Choroid plexus epithelial cell (primary cell): ENCODE data around the gene CHST11.

Experiments used
- DNase-seq: peaks from one replicate; pipeline ENCODE4 v3.0.0-alpha.2; 2010; ENCODE audit warnings: low read depth
- H3K4me3 ChIP-seq: 2 replicates; pipeline ENCODE4 v1.5.1; 2011; ENCODE audit warnings: low read depth, mild to moderate bottlenecking, control low read depth, low read length, moderate library complexity
- TF ChIP-seq, protein P1 (sequence below): conservative IDR thresholded peaks from 2 replicates; pipeline ENCODE4 v1.5.1; 2011; ENCODE audit warnings: low read depth, mild to moderate bottlenecking, control low read depth, inconsistent platforms, low read length, moderate library complexity

Gene CHST11

DNA sequence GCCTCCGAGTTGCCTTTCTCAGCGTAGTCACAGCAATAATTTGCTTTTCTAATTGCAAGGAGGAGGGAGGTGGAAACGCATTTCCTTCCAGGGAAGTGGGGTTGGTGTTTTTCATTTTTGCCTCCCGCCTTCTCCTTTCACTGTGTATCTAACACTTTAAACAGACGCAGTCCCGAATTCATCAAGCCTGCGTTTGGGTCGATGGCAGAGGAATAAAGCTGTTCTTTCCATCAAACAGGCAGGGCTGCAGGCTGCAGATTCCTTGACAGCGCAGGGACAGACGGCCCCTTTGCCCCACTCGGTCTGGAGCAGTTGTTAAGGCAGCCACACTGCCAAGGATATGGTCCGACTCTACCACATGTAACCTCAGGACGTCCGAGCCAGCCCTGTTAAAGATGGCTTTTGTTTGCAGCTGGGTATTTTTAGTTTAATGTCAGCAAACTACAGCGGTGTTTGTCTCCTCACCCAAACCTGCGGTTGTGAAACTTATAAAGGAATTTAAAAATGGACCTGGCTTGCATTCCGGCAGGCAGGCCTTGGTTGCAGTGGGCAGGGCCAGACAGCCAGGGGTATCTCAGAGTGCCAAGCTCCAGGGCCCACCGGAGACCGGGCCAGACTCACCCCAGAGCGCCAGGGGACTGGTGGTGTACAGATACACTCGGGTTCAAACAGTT is 2.1 kb downstream of the CHST11 start:
- peak overlapping the region; percentile 88 for H3K4me3 ChIP-seq
- TF ChIP-seq, protein P1, sequence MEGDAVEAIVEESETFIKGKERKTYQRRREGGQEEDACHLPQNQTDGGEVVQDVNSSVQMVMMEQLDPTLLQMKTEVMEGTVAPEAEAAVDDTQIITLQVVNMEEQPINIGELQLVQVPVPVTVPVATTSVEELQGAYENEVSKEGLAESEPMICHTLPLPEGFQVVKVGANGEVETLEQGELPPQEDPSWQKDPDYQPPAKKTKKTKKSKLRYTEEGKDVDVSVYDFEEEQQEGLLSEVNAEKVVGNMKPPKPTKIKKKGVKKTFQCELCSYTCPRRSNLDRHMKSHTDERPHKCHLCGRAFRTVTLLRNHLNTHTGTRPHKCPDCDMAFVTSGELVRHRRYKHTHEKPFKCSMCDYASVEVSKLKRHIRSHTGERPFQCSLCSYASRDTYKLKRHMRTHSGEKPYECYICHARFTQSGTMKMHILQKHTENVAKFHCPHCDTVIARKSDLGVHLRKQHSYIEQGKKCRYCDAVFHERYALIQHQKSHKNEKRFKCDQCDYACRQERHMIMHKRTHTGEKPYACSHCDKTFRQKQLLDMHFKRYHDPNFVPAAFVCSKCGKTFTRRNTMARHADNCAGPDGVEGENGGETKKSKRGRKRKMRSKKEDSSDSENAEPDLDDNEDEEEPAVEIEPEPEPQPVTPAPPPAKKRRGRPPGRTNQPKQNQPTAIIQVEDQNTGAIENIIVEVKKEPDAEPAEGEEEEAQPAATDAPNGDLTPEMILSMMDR, result no peak
- DNase-seq, result peak; percentile 31

DNA sequence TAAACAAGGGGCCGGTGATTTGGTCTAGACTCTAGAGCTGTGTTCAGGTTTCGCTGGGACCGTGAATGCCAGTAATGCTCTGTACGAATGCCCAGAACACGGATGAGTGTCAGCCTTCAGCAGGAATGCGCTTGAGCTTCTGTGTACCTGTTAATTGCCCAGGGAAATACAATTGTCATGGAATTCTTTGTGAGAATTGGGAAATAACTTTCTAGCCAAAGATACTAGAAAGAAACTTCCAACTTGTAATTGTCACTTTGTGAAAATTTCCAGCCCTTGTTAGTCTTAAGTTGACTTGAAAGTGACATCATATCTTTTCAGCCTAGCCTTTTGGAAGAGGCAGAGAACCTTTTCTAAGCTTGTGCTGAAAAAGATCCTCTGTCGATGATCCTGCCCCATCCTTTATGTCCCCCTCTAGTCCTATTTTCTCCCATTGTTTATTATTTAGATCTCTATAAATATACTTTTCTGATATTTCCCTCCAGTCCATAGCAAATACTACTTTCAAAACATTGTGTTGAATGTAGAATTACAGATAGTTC is 2.7 kb downstream of the CHST11 start:
- H3K4me3 ChIP-seq, result peak overlapping the region; percentile 88
- TF ChIP-seq, protein P1, result no peak
- DNase-seq, result no peak

DNA sequence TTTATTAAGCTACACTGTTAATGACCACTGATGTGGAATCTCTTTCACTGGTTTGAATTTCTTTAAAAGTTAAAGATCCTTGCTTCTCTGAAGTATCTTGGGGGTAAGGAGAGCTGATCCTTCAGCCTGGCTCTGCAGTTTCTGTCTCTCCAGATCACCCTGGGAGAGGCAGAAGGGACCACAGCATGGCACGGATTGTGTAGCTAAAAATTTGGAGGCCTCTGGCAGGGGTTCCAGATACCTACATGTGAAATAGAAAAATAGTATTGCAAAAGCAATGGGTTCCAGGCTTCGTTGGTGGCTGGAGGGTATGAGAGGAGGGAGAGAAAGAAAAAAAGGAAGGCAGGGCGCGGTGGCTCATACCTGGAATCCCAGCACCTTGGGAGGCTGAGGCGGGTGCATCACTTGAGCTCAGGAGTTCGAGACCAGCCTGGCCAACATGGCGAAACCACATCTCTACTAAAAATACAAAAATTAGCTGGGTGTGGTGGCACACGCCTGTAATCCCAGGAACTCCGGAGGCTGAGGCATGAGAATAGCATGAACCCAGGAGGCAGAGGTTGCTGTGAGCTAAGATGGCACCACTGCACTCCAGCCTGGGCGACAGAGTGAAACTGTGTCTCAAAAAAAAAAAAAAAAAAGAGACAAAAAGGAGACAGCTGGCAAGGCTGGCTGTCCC is 3.4 kb downstream of the CHST11 start:
- no peak for DNase-seq
- H3K4me3 ChIP-seq, result no peak overlapping the region
- TF ChIP-seq, protein P1, result no peak

DNA sequence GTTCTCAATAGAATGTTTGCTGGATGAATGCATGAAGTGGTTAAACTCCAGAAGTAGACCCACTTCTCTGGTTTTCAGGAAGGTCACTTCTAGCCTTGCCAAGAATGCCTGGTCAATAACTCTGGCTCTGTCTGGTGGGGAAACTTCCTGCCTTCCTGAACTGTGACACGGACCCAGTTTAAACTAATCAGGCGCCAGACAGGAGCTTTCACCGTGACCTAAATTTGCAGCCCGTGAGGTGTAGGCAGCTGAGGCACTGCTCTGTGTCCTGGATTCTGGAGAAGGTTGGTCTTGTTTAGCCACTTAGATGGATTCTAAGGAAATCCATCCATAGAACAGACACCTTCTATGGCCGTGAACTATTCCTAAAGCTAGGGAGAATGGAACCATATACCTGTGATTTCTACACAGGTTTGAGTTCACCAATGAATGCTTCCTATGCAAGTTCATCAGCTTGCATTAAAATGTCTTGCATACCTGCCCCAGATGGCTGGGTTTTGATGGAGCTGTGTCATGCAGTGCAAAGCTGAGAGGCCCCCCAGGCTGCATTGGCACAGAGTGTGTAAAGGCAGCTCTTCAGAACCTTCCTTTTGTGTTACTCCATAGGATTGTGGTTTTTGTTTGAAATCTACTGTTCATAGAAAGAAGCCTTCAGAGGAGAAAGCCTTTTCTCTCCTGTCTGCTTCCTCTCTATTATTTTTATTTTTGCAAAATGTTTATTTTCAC is 4.4 kb downstream of the CHST11 start:
- no peak for DNase-seq
- no peak overlapping the region for H3K4me3 ChIP-seq
- TF ChIP-seq, protein P1, result no peak

DNA sequence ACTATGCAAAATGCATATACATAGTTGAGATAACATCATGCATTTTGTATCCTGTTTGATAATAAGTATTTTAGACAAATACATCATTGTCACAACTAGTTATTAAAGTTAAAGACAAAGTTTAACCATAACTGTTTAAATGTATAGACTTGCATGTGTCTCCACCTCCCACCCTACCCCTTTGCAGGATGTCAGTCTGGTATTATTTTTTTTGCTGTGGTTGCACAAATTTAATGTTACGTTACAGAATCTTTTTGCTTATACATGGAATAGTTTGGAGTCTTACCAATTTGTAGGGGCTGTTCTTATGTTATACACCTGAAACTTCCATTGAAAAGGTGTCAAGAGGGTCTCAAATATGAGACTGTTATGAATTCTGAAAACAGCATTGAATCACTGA is 5.6 kb downstream of the CHST11 start:
- DNase-seq, result no peak
- H3K4me3 ChIP-seq, result no peak overlapping the region
- TF ChIP-seq, protein P1, result no peak

DNA sequence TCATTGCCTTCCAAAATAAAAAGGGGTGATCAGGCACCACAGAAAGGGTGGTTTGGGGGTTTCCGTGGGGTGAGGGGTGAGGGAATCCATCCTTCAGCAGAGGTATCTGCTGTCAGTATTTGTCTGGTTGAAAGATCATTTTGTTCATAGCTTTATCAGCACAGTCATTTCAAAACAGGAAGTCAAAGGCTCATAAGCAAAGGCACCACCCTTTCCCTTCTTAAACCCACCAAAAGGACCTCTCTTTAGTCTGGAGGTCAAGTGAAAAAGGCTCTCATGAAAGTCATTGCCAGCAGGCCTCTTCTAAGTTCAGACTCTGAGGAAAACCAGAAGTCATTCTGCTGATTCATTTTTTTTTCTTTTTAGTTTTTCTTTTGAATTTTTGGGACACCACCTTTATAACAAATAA is 6.2 kb downstream of the CHST11 start:
- no peak overlapping the region for H3K4me3 ChIP-seq
- peak; percentile 33 for DNase-seq
- TF ChIP-seq, protein P1, result no peak
